Measurements from ENCODE around the gene ARHGEF4.

GRCh38 chr2:130884503-130884902 is 47.8 kb downstream of the ARHGEF4 start:
- TF ChIP-seq CTCF (conservative IDR thresholded peaks at IDR 0.05; ENCODE audit: low read length) (peak; percentile 13; the same call in 1 of the 2 replicates), EZH2phosphoT487 (IDR thresholded peaks at IDR 0.05; ENCODE audit: borderline replicate concordance) (no peak)

Measured in Loucy (cell line).